ENCODE results near the gene CTXND1.

The CTXND1 gene

DNA sequence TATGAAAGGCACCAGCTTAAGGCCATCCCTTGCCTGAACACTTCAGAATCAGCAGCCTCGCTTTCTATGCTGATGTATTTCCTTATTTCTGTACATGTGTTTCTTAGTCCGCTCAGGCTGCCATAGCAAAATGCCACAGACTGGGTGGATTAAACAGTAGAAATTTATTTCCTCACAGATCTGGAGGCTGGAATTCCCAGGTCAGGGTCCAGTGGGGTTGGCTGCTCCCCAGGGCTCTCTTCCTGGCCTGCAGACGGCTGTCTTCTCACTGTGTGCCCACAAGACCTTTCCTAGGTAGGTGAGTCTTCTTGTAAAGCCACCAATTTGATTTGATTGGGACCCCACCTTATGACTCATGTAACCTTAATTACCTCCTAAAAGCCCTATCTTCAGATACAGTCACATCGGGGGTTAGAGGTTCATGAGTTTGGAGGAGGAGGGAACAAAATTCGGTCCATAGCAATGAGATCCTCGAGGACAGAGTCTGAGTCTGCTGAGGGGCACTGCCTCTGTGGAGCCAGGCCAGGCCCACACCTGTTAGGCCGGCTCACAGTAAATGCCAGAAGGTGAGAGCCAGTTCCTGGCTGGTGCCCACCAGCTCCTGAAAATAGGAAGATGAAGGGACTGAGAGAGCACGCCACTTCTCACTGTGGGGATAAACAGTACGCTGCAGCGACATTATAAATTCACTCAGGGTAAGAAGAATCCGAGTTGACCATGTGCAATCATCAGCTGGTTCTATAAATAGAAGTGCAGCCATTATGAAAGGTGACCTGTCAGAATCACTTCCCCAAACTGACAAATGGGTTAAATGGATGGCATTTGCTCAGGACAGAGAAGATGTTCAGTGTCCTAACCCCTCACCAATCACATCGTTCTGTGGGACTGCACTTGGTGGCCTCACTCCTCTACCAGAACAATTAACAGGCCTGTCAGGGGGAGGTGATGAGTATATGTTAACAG lies 41.1 kb downstream of the CTXND1 start:
- Histone ChIP-seq H3K9me3 (ENCODE audit: control insufficient read depth, insufficient read depth, low read depth, low read length) (peaks cover 4% of the 10 kb centered on the region; the same call in 1 of the 2 replicates), H3K9ac (ENCODE audit: low read length) (no peak overlapping the region), H3K27ac (ENCODE audit: low read depth, low read length) (no peak overlapping the region), H3K36me3 (ENCODE audit: control insufficient read depth, insufficient read depth, low read length) (no peaks in the 10 kb centered on the region), H3K27me3 (ENCODE audit: control insufficient read depth, insufficient read depth, low read length) (no peaks in the 10 kb centered on the region), H3K4me1 (ENCODE audit: control insufficient read depth, insufficient read depth, low read length) (no peaks in the 10 kb centered on the region; the same call in 1 of the 2 replicates), H3K4me3 (ENCODE audit: low read depth, low read length) (no peak overlapping the region)

- H3K27ac ChIP-seq (ENCODE audit: low read depth, low read length), result no peak overlapping the region
- H3K36me3 ChIP-seq (ENCODE audit: control insufficient read depth, insufficient read depth, low read length), result no peaks in the 10 kb centered on the region
- H3K9me3 ChIP-seq (ENCODE audit: control insufficient read depth, insufficient read depth, low read depth, low read length), result peaks cover 4% of the 10 kb centered on the region; the same call in 1 of the 2 replicates
- H3K4me3 ChIP-seq (ENCODE audit: low read depth, low read length), result no peak overlapping the region
- H3K9ac ChIP-seq (ENCODE audit: low read length), result no peak overlapping the region
- H3K4me1 ChIP-seq (ENCODE audit: control insufficient read depth, insufficient read depth, low read length), result no peaks in the 10 kb centered on the region; the same call in 1 of the 2 replicates
- H3K27me3 ChIP-seq (ENCODE audit: control insufficient read depth, insufficient read depth, low read length), result no peaks in the 10 kb centered on the region
These were observed 43.0 kb downstream of the CTXND1 start for GRCh38 chr15:80208758-80209734.

DNA sequence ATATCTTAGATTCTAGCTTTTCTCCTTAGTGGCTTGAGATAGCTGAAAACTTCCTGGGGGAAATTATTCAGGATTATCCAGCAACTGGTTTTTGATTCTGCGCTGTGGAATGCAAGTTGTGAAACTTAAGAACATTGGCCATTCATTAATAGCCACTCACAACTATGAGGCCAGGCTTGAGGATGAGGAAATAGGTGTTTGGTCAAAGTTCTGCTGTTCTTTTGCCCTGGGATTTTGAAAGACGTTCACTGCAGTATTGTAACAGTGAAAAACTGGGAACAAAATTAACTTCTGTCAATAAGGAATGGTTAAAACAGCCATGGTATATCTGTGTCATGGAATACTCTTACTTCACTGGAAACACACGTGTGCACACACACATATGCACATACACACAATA lies 44.1 kb downstream of the CTXND1 start:
- H3K27ac ChIP-seq (ENCODE audit: low read depth, low read length), result no peak overlapping the region
- H3K4me1 ChIP-seq (ENCODE audit: control insufficient read depth, insufficient read depth, low read length), result no peaks in the 10 kb centered on the region; the same call in 1 of the 2 replicates
- H3K9me3 ChIP-seq (ENCODE audit: control insufficient read depth, insufficient read depth, low read depth, low read length), result no peaks in the 10 kb centered on the region

DNA sequence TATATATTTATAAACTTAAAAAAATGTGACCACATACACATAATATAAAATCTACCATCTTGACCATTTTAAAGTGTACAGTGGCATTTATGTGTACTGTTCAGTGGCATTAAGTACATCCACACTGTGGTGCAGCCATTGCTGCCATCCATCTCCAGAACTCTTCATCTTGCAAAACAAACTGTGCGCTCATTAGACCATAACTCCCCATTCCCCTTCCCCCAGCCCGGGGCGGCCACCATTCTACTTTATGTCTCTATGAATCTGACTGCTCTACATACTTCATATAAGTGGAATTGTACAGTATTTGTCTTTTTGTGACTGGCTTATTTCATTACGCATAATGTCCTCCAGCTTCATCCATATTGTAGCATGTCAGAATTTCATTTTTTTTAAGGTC lies 47.8 kb downstream of the CTXND1 start:
- no peaks in the 10 kb centered on the region for H3K36me3 ChIP-seq (ENCODE audit: control insufficient read depth, insufficient read depth, low read length)
- H3K27me3 ChIP-seq (ENCODE audit: control insufficient read depth, insufficient read depth, low read length), result no peaks in the 10 kb centered on the region
- no peak overlapping the region for H3K4me3 ChIP-seq (ENCODE audit: low read depth, low read length)
- no peaks in the 10 kb centered on the region for H3K9me3 ChIP-seq (ENCODE audit: control insufficient read depth, insufficient read depth, low read depth, low read length)
- no peak overlapping the region for H3K9ac ChIP-seq (ENCODE audit: low read length)
- no peak overlapping the region for H3K27ac ChIP-seq (ENCODE audit: low read depth, low read length)
- H3K4me1 ChIP-seq (ENCODE audit: control insufficient read depth, insufficient read depth, low read length), result peaks cover 9% of the 10 kb centered on the region

More for the DNA sequence above, 44.1 kb downstream of the CTXND1 start:
- Histone ChIP-seq H3K36me3 (ENCODE audit: control insufficient read depth, insufficient read depth, low read length) (no peaks in the 10 kb centered on the region), H3K9ac (ENCODE audit: low read length) (no peak overlapping the region), H3K27me3 (ENCODE audit: control insufficient read depth, insufficient read depth, low read length) (no peaks in the 10 kb centered on the region), H3K4me3 (ENCODE audit: low read depth, low read length) (no peak overlapping the region)

GRCh38 chr15:80203361-80203885 lies 48.6 kb downstream of the CTXND1 start:
- Histone ChIP-seq H3K27ac (ENCODE audit: low read depth, low read length) (no peak overlapping the region), H3K36me3 (ENCODE audit: control insufficient read depth, insufficient read depth, low read length) (no peaks in the 10 kb centered on the region), H3K9ac (ENCODE audit: low read length) (no peak overlapping the region), H3K4me3 (ENCODE audit: low read depth, low read length) (no peak overlapping the region), H3K9me3 (ENCODE audit: control insufficient read depth, insufficient read depth, low read depth, low read length) (no peaks in the 10 kb centered on the region), H3K4me1 (ENCODE audit: control insufficient read depth, insufficient read depth, low read length) (peaks cover 13% of the 10 kb centered on the region), H3K27me3 (ENCODE audit: control insufficient read depth, insufficient read depth, low read length) (no peaks in the 10 kb centered on the region)

GRCh38 chr15:80202641-80203360 lies 49.2 kb downstream of the CTXND1 start:
- H3K9ac ChIP-seq (ENCODE audit: low read length), result no peak overlapping the region
- H3K27me3 ChIP-seq (ENCODE audit: control insufficient read depth, insufficient read depth, low read length), result no peaks in the 10 kb centered on the region
- no peaks in the 10 kb centered on the region for H3K36me3 ChIP-seq (ENCODE audit: control insufficient read depth, insufficient read depth, low read length)

DNA sequence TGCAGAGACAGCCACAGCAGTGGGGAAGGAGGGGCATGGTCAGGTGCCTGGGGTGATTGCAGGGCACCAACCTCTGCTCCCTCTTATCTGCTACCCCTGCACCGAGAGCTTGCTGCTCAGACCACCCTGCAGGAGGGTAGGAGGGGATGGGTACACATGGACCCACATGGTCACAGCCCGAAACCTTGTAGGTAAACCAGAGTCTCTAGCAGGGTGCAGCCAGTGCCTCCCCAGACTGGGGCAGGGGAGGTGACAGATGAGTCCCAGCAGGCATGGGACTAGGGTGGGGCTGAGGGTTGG lies 50.0 kb downstream of the CTXND1 start:
- Histone ChIP-seq H3K27ac (ENCODE audit: low read depth, low read length) (no peak overlapping the region), H3K27me3 (ENCODE audit: control insufficient read depth, insufficient read depth, low read length) (no peaks in the 10 kb centered on the region), H3K9ac (ENCODE audit: low read length) (no peak overlapping the region), H3K4me3 (ENCODE audit: low read depth, low read length) (no peak overlapping the region), H3K4me1 (ENCODE audit: control insufficient read depth, insufficient read depth, low read length) (peaks cover 13% of the 10 kb centered on the region), H3K9me3 (ENCODE audit: control insufficient read depth, insufficient read depth, low read depth, low read length) (no peaks in the 10 kb centered on the region), H3K36me3 (ENCODE audit: control insufficient read depth, insufficient read depth, low read length) (no peaks in the 10 kb centered on the region)

More at GRCh38 chr15:80202641-80203360, 49.2 kb downstream of the CTXND1 start:
- H3K27ac ChIP-seq (ENCODE audit: low read depth, low read length), result no peak overlapping the region
- H3K4me1 ChIP-seq (ENCODE audit: control insufficient read depth, insufficient read depth, low read length), result peaks cover 13% of the 10 kb centered on the region
- no peaks in the 10 kb centered on the region for H3K9me3 ChIP-seq (ENCODE audit: control insufficient read depth, insufficient read depth, low read depth, low read length)
- no peak overlapping the region for H3K4me3 ChIP-seq (ENCODE audit: low read depth, low read length)

DNA sequence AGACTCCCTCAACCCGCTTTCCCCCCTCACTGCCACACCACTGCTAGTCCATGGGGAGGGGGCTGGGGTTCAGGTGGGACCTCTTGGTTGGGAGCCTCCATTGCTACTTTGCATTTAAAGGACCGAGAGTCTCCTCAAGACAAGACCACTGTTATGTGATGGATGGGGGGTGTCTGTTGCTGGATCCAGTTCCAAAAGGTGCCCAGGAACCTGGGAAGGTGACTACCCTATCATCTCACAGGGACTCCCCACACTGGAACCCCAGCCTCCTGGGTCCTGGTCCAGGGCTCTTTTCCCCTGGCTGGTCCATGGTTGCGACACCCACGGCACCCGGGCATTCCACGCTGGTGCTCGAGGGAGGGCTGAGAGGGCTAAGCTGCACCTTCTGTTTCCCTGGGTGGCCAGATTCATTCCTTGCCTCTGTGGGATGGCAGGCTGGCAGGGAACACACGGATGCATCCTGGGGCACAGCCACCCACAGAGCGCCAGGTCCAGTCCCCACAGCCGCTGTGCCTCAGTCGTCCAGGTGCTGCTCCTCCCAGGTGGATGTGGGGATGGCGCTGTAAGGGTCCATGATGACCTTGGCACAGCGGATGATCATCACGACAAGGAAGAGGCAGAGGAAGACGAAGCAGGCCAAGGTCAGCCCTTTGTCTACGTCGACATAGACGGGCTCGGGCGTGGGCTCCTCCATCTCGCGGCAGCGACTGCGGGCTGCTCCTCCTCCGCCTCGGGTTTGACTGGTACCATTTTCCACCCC lies 50.6 kb downstream of the CTXND1 start:
- Histone ChIP-seq H3K4me3 (ENCODE audit: low read depth, low read length) (no peak overlapping the region), H3K36me3 (ENCODE audit: control insufficient read depth, insufficient read depth, low read length) (no peaks in the 10 kb centered on the region), H3K27me3 (ENCODE audit: control insufficient read depth, insufficient read depth, low read length) (no peaks in the 10 kb centered on the region), H3K9ac (ENCODE audit: low read length) (no peak overlapping the region), H3K9me3 (ENCODE audit: control insufficient read depth, insufficient read depth, low read depth, low read length) (no peaks in the 10 kb centered on the region), H3K27ac (ENCODE audit: low read depth, low read length) (no peak overlapping the region), H3K4me1 (ENCODE audit: control insufficient read depth, insufficient read depth, low read length) (peaks cover 13% of the 10 kb centered on the region)

DNA sequence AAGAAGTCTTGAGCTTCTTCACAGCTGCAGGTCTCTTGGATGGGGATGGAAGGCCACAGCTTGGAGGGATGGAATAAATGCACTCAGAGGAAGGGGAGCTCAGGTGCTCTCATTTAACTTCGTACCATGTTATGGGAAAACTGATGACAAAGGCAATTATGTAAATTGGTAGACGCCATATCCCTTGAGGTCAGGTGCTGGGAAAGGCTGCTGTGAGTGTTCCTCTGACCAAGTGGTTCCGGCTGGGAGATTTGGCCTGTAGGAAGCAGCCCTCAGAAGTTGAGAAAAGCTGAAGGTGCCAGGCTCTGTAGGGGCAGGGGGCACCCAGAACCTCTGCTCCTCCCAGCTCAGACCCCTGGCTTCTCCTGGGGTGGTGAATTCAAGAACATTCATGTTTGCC lies 52.1 kb downstream of the CTXND1 start:
- Histone ChIP-seq H3K4me3 (ENCODE audit: low read depth, low read length) (no peak overlapping the region), H3K36me3 (ENCODE audit: control insufficient read depth, insufficient read depth, low read length) (no peaks in the 10 kb centered on the region), H3K9me3 (ENCODE audit: control insufficient read depth, insufficient read depth, low read depth, low read length) (no peaks in the 10 kb centered on the region), H3K9ac (ENCODE audit: low read length) (no peak overlapping the region), H3K4me1 (ENCODE audit: control insufficient read depth, insufficient read depth, low read length) (peaks cover 13% of the 10 kb centered on the region), H3K27me3 (ENCODE audit: control insufficient read depth, insufficient read depth, low read length) (no peaks in the 10 kb centered on the region), H3K27ac (ENCODE audit: low read depth, low read length) (no peak overlapping the region)

- no peaks in the 10 kb centered on the region for H3K27me3 ChIP-seq (ENCODE audit: control insufficient read depth, insufficient read depth, low read length)
- peaks cover 13% of the 10 kb centered on the region for H3K4me1 ChIP-seq (ENCODE audit: control insufficient read depth, insufficient read depth, low read length)
- H3K9me3 ChIP-seq (ENCODE audit: control insufficient read depth, insufficient read depth, low read depth, low read length), result no peaks in the 10 kb centered on the region
- no peak overlapping the region for H3K4me3 ChIP-seq (ENCODE audit: low read depth, low read length)
- no peak overlapping the region for H3K27ac ChIP-seq (ENCODE audit: low read depth, low read length)
- H3K36me3 ChIP-seq (ENCODE audit: control insufficient read depth, insufficient read depth, low read length), result no peaks in the 10 kb centered on the region
- H3K9ac ChIP-seq (ENCODE audit: low read length), result no peak overlapping the region
These were observed 52.6 kb downstream of the CTXND1 start for GRCh38 chr15:80199366-80199765.
